Stimulated activated CD8-positive, alpha-beta memory T cell treated with anti-CD3 and anti-CD28 coated beads, Interleukin-7, amount 100 ng/mL, for 24 hours (primary cell): ENCODE results near the gene SMYD3.
"Not testable (repeated sequence)": the region's sequence is repeated elsewhere in the genome, so short reads cannot be mapped to it uniquely, and the experiment has no call there.

ENCODE experiments used
- DNase-seq: peaks from one replicate; pipeline ENCODE4 v3.0.0-alpha.2; 2020; ENCODE audit warnings: low read depth

SMYD3 gene

DNA sequence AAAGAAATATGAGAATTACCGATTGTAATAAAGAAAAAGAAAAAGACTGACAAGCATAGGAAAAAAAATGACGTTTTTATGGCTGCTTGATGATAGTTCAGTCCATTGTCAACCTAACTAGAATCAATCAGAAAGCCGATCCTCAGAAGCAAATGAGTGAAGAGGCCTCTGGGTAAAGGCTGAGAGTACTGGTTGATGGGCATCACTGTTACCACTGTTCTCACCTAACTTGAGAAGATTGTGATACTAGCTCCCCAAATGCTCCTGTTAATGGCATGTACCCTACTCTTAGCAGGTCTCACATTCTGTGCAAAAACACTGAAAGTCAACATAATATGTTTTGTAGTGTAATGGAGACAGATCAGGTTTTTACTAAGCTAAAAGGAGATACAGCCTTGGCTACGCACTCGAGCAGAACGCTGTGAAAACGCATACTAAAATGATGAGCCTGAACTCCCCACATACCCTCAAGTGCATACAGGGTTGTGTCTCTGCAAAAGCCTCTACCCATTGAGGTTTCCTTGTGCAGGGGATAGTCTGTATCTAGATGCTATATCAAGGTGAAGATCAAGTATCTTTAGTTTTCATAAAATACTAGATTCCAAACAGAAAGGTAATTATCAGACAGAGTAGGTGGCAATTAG is 554.6 kb downstream of the SMYD3 start:
- DNase-seq: no peak

DNA sequence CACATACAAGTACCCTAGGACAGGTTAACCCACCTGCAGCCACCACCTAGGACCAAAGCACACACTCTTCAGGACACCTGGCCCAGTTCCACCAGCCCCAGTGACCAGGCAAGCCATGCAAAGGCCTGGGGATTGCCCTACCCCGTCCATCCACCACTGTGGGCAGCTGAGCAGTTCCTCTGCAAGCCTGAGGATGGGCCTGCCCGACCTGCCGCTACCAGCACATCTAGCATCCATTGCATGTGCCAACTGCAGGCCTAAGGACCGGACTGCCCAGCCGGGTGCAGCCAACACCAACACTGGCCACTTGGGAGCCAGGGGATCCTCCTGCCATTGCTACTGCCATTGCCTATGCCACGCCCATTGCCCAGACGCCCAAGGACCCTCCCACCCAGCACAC is 558.3 kb downstream of the SMYD3 start:
- no peak for DNase-seq

DNA sequence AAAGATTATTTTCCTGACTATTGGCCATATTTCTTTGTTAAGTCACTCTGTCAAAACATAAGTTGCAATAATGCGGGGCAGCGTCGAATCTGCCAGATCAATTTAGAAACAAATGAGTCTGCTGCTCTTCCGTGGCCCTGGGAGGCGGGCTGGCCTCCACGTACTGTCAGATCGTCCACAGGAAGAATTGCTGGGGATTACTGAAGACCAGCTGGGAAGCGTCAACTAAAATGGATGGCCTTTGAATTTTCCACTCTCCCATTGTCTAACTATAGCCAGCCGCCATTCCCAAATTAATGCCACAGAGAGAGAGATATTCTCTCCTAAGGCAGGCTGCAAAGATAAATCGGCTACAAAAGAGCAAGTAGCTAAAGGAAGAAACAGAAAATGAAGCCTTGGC is 560.2 kb downstream of the SMYD3 start:
- DNase-seq: no peak

DNA sequence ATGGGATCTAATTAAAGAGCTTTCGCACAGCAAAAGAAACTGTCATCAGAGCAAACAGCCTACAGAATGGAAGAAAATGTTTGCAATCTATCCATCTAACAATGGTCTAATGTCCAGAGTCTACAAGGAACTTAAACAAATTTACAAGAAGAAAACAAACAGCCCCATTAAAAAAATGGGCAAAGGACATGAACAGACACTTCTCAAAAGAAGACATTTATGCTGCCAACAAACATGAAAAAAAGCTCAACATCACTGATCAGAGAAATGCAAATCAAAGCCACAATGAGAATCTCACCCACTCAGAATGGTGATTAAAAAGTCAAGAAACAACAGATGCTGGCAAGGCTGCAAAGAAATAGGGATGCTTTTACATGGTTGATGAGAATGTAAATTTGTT is 561.9 kb downstream of the SMYD3 start:
- DNase-seq: not testable (repeated sequence)

DNA sequence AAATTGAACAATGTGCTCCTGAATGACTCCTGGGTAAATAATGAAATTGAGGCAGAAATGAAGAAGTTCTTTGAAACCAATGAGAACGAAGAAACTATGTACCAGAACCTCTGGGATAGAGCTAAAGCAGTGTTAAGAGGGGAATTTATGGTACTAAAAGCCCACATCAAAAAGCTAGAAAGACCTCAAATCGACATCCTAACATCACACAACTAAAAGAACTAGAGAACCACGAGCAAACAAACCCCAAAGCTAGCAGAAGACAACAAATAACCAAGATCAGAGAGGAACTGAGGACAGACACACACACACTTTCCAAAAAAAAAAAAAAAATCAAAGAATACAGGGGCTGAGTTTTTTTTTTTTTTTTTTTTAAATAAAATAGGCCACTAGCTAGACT is 564.2 kb downstream of the SMYD3 start:
- no peak for DNase-seq

DNA sequence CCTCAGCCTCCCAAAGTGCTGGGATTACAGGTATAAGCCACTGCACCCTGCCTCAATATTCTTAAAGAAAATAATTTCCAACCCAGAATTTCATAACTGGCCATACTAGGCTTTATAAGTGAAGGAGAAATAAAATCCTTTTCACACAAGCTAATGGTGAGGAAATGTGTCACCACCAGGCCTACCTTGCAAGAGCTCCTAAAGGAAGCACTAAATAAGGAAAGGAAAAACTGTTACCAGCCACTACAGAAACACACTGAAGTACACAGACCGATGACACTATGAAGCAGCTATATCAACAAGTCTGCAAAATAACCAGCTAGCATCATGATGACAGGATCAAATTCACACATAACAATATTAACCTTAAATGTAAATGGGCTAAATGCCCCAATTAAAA is 565.3 kb downstream of the SMYD3 start:
- not testable (repeated sequence) for DNase-seq

DNA sequence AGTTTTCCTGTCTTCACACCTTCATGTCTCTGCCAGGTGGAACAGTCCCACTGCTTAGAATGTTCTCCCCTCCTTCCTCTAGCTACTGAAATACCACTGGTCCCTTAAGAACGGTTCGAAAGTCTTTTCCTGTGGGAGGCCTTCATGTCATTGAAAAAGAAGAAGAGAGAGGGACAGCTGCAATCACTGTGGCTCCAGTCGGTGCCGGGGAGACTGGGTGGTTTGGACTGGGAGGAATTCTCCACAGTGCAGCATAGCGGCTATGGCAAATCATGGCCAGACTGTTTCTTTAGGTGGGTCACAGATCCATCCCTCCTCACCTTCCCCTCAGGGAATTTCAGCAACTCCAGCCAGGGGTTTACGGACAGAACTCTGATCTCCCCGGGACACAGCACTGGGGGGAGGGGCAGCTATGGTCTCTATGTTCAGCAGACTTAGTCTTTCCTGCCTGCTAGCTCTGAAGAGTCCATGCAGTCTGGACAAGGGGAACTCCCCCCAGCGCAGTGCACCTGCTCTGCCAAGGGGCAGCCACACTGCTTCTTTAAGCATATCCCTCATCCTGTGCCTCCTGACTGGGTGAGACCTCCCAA is 567.2 kb downstream of the SMYD3 start:
- DNase-seq: no peak

DNA sequence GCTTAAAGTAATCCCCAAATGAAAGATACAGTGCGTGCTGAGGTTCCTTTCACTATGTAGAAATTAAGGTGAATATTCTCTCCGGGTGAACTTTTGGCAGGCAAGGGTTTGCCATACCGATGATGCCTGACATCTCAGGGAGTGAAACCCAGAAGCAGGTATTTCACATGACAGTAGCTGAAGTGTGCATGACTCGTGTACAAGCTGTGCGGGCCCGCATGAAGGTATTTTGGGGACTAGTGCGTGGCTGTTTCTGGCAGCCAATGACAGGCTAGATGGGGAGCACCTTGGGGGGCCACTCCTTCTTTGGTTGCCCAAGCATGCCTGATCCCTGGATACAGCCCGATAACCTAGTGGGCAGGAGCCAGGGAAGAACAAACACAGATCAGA is 569.0 kb downstream of the SMYD3 start:
- no peak for DNase-seq

DNA sequence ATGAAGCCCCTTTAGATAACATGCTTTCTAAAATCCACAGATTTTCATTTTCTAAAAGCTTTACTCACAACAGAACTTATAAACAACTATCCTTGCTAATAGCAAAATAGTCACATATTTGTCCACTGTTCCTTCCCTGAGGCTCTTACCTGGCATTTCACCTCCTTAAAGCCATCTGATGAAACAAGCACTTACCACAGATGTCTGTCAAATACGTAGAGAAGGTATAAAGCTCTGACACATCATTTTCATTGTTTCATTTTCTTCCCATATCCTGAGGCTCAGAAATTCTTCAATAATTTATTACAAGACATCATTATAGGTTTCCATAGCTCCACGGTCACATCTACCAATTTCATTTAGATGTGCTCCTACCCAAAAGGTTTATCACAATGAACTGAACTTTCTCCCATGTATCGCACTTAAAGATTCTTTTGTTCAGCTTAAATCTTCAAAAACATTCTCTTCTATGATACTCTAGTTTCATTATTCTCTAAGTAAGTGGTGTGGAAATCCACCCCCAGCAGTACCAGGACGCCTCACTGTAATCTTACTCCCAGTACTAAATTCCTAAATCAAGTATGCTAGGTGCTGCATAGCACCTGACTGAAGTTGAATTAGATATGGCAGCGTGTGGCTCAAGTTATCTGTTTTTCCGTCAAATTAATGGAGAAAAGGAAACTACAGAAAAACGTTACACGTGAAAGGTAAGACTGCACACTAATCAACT is 569.6 kb downstream of the SMYD3 start:
- no peak for DNase-seq

DNA sequence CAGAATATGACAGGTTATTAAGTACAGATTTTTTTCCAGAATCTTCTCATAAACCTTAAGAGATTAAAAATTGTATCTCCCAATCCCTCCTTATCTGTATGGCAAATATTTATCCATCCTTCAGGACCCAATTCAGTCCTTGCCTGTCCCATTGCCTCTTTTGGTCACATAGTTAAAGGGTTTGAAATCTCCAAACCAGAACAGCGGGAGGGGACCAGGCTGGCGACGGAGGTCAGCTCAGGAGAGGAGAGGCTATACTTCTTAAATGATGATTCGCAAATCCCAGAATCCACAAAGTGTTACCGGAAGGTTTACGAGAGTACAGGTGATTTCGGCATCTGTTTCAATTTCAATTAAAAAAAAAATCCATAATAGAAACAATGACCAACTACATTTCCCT is 572.7 kb downstream of the SMYD3 start:
- DNase-seq: no peak

DNA sequence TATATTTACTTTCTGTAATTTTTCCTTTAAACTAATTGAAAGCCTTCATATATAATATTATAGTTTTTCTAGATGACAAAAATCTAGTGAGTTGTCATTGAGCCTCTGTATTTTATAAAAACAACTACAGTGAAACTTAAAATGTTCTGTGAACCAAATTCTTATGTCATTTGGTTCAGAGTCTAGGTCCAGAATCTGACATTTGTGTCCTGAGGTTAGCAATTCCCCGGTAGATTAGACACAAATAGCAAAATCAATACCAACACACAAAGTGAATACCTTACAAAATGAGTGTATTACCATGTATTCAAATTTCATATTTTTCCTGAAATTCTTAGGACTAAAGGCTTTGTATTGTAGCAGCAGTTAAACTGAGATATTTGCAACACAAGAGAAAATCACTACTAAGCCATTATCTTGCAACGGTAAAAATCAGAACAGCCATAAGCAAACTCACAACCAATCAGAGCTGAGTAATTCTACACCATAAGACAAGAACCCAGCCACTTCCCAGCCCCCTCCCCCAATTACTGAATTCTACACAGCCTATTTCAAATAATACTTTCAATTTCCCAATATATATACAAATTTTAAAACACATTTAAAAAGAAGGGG is 573.5 kb downstream of the SMYD3 start:
- DNase-seq: no peak

DNA sequence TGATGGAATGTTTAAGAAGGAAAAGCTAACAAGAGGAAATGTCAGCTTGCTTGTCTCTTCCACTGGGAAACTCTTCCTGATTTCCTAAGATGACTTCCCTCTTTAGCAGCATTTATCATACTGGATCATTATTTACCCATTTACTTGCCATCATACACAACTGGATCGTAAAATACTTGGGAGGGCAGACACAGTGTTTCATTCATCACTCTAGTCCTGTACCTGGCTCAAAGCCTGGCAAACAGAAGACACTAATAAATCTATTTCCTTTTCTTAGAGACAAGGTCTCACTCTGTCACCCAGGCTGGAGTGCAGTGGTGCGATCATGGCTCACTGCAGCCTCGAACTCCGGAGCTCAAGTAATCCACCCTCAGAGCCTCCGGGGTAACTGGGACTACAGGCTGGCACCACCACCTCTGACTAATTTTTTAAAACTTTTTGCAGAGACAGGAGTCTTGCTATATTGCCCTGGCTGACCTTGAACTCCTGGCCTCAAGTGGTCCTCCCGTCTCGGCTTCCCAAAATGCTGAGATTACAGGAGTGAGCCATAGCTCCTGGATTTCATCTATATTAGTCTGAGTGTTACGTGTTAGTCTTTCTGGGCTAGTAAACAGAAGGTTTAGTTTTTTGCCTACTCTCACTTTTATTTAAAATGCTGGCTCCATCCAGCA is 574.6 kb downstream of the SMYD3 start:
- DNase-seq: no peak

DNA sequence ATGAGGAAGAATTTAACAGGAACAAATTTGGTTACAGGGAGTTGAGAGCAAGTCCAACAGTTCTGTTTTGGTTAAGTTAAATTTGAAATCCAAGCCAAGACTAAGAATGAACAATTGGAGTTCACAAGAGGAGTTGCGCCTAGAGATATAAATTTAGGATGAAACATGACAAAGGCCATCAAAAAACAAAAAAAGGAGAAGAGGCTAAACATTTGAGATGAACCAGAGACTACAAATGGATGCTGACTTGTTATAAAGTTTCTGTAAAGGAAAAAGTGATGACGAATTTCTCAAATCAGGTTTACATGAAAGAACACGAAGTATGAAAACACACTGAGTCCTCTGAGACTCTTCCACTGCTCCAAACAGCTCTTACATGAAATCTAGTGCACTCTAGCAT is 575.6 kb downstream of the SMYD3 start:
- DNase-seq: no peak

DNA sequence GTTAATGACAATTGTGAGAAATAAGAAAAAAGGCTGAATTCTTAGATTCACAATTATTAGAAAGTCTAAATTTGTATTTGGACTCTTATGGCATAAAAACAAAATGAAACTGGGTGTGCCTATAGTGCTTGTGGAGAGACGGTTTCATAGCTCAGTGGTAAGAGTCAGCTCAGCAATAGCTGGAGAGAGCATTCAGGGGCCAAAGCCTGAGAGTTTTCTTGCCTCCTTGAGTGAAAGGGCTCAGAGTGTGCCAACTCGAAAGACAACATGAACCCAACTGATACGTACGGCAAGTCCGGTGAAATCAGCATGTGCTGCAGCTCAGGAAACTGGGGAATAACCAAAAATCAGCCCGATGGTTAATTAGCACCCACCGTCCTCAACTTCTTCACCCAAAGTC is 577.9 kb downstream of the SMYD3 start:
- DNase-seq: no peak

DNA sequence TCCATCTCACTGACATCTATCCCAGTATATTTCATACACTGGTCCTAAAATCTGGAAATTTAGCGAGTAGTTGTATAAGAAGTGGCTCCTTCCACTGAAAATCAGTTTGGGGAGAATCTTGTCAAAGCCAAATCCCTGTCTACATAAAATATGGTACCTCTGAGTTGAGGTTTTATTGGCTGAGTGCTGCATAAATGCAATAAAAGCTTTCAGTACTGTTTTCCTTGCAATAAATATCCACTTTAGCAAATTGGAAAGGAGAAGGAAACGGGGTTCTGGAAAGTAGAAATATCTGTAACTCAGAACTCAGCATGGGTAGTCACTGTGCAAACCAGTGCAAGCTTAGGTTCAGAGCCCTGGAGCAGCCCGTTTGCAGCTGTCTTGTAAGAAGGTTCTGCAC is 580.2 kb downstream of the SMYD3 start:
- DNase-seq: no peak

DNA sequence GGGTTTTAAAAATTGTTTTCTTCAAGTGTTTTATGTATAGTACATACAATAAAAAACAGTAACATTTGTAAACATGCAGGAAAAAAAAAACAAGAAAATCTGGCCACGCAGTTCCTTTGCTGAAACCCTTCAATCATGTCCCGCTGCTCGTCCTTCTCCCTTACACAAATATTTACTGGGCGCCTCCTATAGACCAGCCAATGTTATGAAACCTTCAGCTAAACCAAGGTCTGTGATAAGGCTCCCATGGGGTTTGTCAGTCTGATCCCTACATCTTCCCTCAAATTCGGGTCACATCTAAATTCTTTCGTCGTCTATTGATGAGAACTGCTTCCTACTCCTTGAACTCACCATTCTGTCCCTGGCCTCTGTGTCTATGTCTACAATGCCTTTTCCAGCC is 583.9 kb downstream of the SMYD3 start:
- DNase-seq: no peak

DNA sequence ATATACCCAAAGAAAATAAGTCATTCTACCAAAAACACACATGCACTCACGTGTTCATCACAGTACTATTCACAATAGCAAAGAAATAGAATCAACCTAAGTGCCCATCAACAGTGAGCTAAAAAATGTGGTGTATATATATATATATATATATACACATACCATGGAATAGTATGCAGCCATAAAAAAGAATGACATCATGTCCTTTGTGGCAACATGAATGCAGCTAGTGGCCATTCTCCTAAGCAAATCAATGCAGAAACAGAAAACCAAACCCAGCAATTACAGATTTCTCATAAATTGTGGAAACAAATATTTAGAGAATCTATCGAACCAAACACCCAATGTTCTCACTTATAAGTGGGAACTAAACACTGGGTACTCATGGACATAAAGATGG is 585.7 kb downstream of the SMYD3 start:
- DNase-seq: no peak

DNA sequence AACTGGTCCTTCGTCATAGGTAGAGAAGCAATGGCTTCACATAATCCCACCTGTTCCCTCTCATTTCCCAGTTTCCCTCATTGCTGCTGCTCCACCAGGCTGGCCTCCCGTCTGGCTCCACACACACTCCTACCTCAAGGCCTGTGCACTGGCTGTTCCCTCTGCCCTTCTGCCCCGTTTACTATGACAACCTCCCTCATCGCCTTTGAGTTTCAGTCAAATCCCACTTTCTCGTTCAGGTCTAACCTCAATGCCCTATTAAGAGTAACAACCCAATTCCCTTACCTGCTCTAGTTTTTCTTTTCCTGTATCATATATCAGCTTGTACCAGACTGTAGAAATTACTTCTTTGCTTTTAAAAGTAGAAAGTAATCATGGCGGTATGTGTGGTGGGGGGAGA is 589.7 kb downstream of the SMYD3 start:
- no peak for DNase-seq

DNA sequence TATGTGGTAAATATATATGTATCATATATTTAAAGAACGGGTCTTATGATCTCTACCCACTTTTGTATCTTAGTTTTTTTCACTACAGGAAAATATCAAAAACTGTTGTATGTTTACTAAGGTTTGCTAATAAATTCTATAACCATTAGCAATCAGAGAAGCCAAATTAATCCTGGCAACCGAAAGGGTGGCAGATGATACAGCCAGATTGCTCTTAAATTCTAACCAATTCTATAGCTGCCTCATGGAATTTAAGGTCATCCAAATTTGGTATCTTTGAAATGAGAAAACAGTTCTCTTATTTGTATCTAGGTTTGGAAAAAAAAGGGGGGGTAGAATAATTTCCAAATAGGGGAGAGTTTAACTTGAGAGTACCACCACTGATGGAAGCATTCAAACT is 591.2 kb downstream of the SMYD3 start:
- DNase-seq: no peak

DNA sequence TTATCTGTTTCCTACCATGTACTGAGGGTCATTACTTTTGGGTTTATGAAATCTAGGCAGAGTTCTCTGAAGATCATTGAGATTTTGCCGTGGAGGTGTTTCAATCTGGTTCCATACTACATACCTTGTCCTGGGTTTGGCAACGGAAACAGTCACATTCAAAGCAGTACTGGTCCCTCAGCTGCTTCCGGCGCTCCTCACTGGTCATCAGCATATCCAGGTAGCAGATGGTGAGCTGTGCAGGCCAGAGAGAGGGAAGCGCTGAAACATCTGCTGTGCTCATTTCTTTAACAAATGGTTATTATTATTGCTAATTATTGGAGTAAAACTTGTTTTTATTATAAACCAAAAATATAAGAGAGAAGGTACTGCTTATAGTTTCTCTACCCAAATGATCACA is 591.7 kb downstream of the SMYD3 start:
- DNase-seq: no peak

DNA sequence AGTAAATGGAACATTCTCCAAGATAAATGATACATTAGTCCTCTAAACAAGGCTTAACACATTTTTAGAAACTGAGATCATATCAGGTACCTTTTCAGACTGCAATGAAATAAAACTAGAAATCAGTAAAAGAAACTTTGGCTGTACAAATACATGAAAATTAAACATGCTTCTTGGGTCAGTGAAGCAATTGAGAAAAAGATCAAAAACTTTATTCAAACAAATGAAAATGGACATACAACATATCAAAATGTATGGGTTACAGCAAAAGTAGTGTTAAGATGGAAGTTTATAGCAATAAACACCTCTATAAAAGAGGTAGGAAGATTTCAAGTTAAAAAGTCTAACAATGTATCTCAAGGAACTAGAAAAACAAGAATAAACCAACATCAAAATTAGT is 598.5 kb downstream of the SMYD3 start:
- no peak for DNase-seq

DNA sequence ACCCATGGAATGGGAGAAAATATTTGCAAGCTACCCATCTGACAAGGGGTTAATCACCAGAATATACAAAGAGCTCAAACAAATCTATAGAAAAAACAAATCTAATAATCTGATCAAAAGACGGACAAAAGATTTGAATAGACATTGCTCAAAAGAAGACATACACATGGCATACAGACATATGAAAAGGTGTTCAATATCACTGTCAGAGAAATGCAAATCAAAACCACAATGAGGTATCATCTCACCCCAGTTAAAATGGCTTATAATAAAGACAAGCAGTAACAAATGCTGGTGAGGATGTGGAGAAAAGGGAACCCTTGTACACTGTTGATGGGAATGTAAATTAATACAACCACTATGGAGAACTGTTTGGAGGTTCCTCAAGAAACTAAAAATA is 600.9 kb downstream of the SMYD3 start:
- no peak for DNase-seq

DNA sequence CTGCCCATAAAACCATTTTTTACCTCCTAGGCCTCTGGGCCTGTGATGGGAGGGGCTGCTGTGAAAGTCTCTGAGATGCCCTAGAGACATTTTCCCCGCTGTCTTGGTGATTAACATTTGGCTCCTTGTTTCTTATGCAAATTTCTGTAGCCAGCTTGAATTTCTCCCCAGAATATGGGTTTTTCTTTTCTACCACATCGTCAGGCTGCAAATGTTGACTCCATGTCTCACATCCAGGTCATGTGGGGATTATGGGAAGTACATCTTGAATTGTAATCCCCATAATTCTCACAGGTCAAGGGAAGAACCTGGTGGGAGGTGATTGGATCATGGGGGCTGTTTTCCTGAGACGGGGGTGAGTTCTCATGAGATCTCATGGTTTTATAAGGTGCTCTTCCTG is 603.2 kb downstream of the SMYD3 start:
- no peak for DNase-seq
